Measurements from ENCODE around the gene AZI2.

The AZI2 gene

GRCh38 chr3:28291577-28291976 is 57.0 kb downstream of the AZI2 start:
- no peak for TF ChIP-seq ZFX (IDR thresholded peaks at IDR 0.05)
- no peak for TF ChIP-seq CTCF (conservative IDR thresholded peaks at IDR 0.05)
- no peak overlapping the region for H3K27ac ChIP-seq

GRCh38 chr3:28290863-28291300 is 57.7 kb downstream of the AZI2 start:
- H3K27ac ChIP-seq, result no peak overlapping the region
- TF ChIP-seq ZFX (IDR thresholded peaks at IDR 0.05) (no peak), CTCF (conservative IDR thresholded peaks at IDR 0.05) (no peak)

DNA sequence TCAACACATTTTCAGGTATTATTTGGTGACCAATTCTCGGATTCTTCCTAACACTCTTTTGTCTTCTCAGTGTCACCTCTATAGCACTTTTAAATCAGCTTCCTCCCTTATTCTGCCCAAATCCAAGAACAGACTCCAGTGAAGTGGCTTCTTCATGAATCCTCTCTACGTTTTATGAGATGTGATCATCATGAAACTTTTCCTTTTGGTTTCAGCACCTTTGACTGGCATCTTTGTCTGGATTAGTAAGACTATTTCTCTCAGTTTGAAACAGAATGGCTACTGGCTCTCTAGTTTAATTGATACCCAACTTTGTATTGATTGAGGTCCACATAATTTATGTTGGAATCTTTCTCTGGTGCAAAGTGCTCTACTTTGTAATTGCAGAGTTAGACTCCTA is 61.6 kb downstream of the AZI2 start:
- no peak for TF ChIP-seq CTCF (conservative IDR thresholded peaks at IDR 0.05)
- no peak for TF ChIP-seq ZFX (IDR thresholded peaks at IDR 0.05)
- no peak overlapping the region for H3K27ac ChIP-seq

- TF ChIP-seq ZFX (IDR thresholded peaks at IDR 0.05) (no peak), CTCF (conservative IDR thresholded peaks at IDR 0.05) (peak; percentile 72)
- no peak overlapping the region for H3K27ac ChIP-seq
Measured at GRCh38 chr3:28286595-28286994, 62.0 kb downstream of the AZI2 start.

- TF ChIP-seq ZFX (IDR thresholded peaks at IDR 0.05) (no peak), CTCF (conservative IDR thresholded peaks at IDR 0.05) (no peak)
- no peak overlapping the region for H3K27ac ChIP-seq
Measured at GRCh38 chr3:28280781-28281180, 67.8 kb downstream of the AZI2 start.

DNA sequence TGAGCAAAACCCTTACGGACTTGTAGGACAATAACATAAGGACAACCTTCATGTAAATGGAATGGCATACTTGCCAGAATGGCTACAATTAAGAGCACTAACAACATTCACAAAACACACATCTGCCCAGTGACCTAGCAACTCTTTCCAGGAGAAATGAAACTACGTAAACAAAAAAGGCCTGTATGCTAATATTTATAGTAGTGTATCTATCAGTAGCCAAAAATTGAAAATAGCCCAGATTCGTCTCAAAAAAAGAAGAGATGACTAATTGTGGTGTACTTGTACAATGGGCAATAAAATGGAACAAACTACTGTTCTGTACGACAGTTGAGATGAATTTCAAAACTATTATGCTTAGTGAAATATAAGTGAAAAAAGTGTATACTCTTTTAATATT is 68.9 kb downstream of the AZI2 start:
- TF ChIP-seq ZFX (IDR thresholded peaks at IDR 0.05), result no peak
- no peak for TF ChIP-seq CTCF (conservative IDR thresholded peaks at IDR 0.05)
- no peak overlapping the region for H3K27ac ChIP-seq

GRCh38 chr3:28278918-28279317 is 69.7 kb downstream of the AZI2 start:
- TF ChIP-seq CTCF (conservative IDR thresholded peaks at IDR 0.05) (no peak), ZFX (IDR thresholded peaks at IDR 0.05) (no peak)
- H3K27ac ChIP-seq, result no peak overlapping the region
